Measurements from ENCODE around the gene ZNF609.

ZNF609 gene

GRCh38 chr15:64462492-64462891 is 2.1 kb downstream of the ZNF609 start:
- TF ChIP-seq CTCF (IDR thresholded peaks at IDR 0.05; ENCODE audit: low read depth, low read length), result no peak
- DNase-seq (ENCODE audit: low read depth, low spot score), result no peak
- in situ Hi-C loops (cut with HindIII; ENCODE audit: low sequenced_read_pairs), result no loop called here
- H3K4me3 ChIP-seq (ENCODE audit: low read depth, low read length), result no peak overlapping the region

- in situ Hi-C loops (cut with HindIII; ENCODE audit: low sequenced_read_pairs), result no loop called here
Observed at GRCh38 chr15:64464276-64465005, 4.1 kb downstream of the ZNF609 start.

GRCh38 chr15:64466408-64467141 is 6.2 kb downstream of the ZNF609 start:
- no peak overlapping the region for H3K4me3 ChIP-seq (ENCODE audit: low read depth, low read length)
- in situ Hi-C loops (cut with HindIII; ENCODE audit: low sequenced_read_pairs), result no loop called here
- TF ChIP-seq CTCF (IDR thresholded peaks at IDR 0.05; ENCODE audit: low read depth, low read length), result no peak
- DNase-seq (ENCODE audit: low read depth, low spot score), result no peak

More at GRCh38 chr15:64464276-64465005, 4.1 kb downstream of the ZNF609 start:
- H3K4me3 ChIP-seq (ENCODE audit: low read depth, low read length), result no peak overlapping the region
- peak; percentile 26 for DNase-seq (ENCODE audit: low read depth, low spot score)
- no peak for TF ChIP-seq CTCF (IDR thresholded peaks at IDR 0.05; ENCODE audit: low read depth, low read length)

GRCh38 chr15:64472161-64472560 is 11.8 kb downstream of the ZNF609 start:
- in situ Hi-C loops (cut with HindIII; ENCODE audit: low sequenced_read_pairs), result no loop called here
- H3K4me3 ChIP-seq (ENCODE audit: low read depth, low read length), result no peak overlapping the region
- DNase-seq (ENCODE audit: low read depth, low spot score), result no peak
- no peak for TF ChIP-seq CTCF (IDR thresholded peaks at IDR 0.05; ENCODE audit: low read depth, low read length)

- TF ChIP-seq CTCF (IDR thresholded peaks at IDR 0.05; ENCODE audit: low read depth, low read length), result no peak
- DNase-seq (ENCODE audit: low read depth, low spot score), result no peak
- in situ Hi-C loops (cut with HindIII; ENCODE audit: low sequenced_read_pairs), result no loop called here
- H3K4me3 ChIP-seq (ENCODE audit: low read depth, low read length), result no peak overlapping the region
Observed at GRCh38 chr15:64474846-64475245, 14.5 kb downstream of the ZNF609 start.

GRCh38 chr15:64476550-64476949 is 16.2 kb downstream of the ZNF609 start:
- H3K4me3 ChIP-seq (ENCODE audit: low read depth, low read length), result no peak overlapping the region
- DNase-seq (ENCODE audit: low read depth, low spot score), result no peak
- in situ Hi-C loops (cut with HindIII; ENCODE audit: low sequenced_read_pairs), result no loop called here
- TF ChIP-seq CTCF (IDR thresholded peaks at IDR 0.05; ENCODE audit: low read depth, low read length), result no peak

All from astrocyte of the spinal cord (primary cell).